ENCODE results near the gene CERS2.

The CERS2 gene

GRCh38 chr1:150997126-150997872, 22.7 kb upstream of the CERS2 start:
- DNase-seq (ENCODE audit: low read depth): no peak

GRCh38 chr1:150995896-150996295, 21.3 kb upstream of the CERS2 start:
- DNase-seq (ENCODE audit: low read depth): no peak

GRCh38 chr1:150995460-150995859, 20.8 kb upstream of the CERS2 start:
- no peak for DNase-seq (ENCODE audit: low read depth)

- no peak for DNase-seq (ENCODE audit: low read depth)
These were observed 19.6 kb upstream of the CERS2 start for GRCh38 chr1:150994248-150994647.

GRCh38 chr1:150992626-150993025, 18.0 kb upstream of the CERS2 start:
- no peak for DNase-seq (ENCODE audit: low read depth)

- DNase-seq (ENCODE audit: low read depth): no peak
These were observed 13.3 kb upstream of the CERS2 start for GRCh38 chr1:150987924-150988323.

- no peak for DNase-seq (ENCODE audit: low read depth)
These were observed 10.7 kb upstream of the CERS2 start for GRCh38 chr1:150985179-150985825.

GRCh38 chr1:150981805-150982712, 7.4 kb upstream of the CERS2 start, which contains the start of gene ANXA9:
Gene ANXA9, plus strand, starts transcription at chr1:150982292. Its CDS starts 814 bp downstream, at chr1:150983106.
- no peak for DNase-seq (ENCODE audit: low read depth)

GRCh38 chr1:150981177-150981804, 6.7 kb upstream of the CERS2 start:
- DNase-seq (ENCODE audit: low read depth): no peak

GRCh38 chr1:150979092-150980056, 4.7 kb upstream of the CERS2 start:
- peak; percentile 83 for DNase-seq (ENCODE audit: low read depth)

- DNase-seq (ENCODE audit: low read depth): peak; percentile 61
These were observed 2.5 kb upstream of the CERS2 start for GRCh38 chr1:150976879-150977694.

GRCh38 chr1:150976401-150976821, 1.8 kb upstream of the CERS2 start:
- no peak for DNase-seq (ENCODE audit: low read depth)

- DNase-seq (ENCODE audit: low read depth): peak; percentile 20
These were observed 627 bp downstream of the CERS2 start for GRCh38 chr1:150973836-150974579.

GRCh38 chr1:150973258-150973835, 1.3 kb downstream of the CERS2 start:
- DNase-seq (ENCODE audit: low read depth): no peak

GRCh38 chr1:150972417-150972940, 2.2 kb downstream of the CERS2 start:
- DNase-seq (ENCODE audit: low read depth): no peak

- DNase-seq (ENCODE audit: low read depth): no peak
These were observed 2.8 kb downstream of the CERS2 start for GRCh38 chr1:150971583-150972416.

- DNase-seq (ENCODE audit: low read depth): no peak
These were observed 3.6 kb downstream of the CERS2 start for GRCh38 chr1:150970808-150971582.
